Endothelial cell of umbilical vein (primary cell): ENCODE results near the gene ZNF827.

ENCODE experiments used
- EZH2 ChIP-seq: IDR thresholded peaks from 2 replicates; pipeline ENCODE4 v1.6.1; 2012; ENCODE audit warnings: borderline replicate concordance, low read depth, mild to moderate bottlenecking, moderate library complexity, low read length, inconsistent platforms; ENCODE audit not compliant: severe bottlenecking
- FOS ChIP-seq: IDR thresholded peaks from 2 replicates; pipeline ENCODE4 v1.6.1; 2011; ENCODE audit warnings: mild to moderate bottlenecking, low read length, moderate library complexity, borderline replicate concordance; ENCODE audit not compliant: insufficient read depth
- GATA2 ChIP-seq: IDR thresholded peaks from 2 replicates; pipeline ENCODE4 v1.7.0; 2011; ENCODE audit warnings: low read depth, mild to moderate bottlenecking, moderate library complexity, mixed read lengths, low read length; ENCODE audit not compliant: insufficient read length, insufficient read depth
- MYC ChIP-seq: IDR thresholded peaks from one replicate; pipeline ENCODE4 v1.6.1; 2011; ENCODE audit warnings: mild to moderate bottlenecking, low read depth, low read length
- POLR2A ChIP-seq: IDR thresholded peaks from 2 replicates; pipeline ENCODE4 v1.6.1; 2012; ENCODE audit warnings: low read depth, mild to moderate bottlenecking, control low read depth, low read length
- POLR2AphosphoS5 ChIP-seq: IDR thresholded peaks from 2 replicates; pipeline ENCODE4 v1.6.1; 2012; ENCODE audit warnings: low read depth, mild to moderate bottlenecking, control low read depth, low read length, moderate library complexity; ENCODE audit not compliant: insufficient read depth
- TF ChIP-seq, protein P1 (sequence below), 2 donors: IDR thresholded peaks; 1 replicate in 1 of 2; 2 replicates in 1 of 2; pipeline ENCODE4 v1.5.1; 2011; ENCODE audit warnings: low read length in 2 of 2, mild to moderate bottlenecking in 2 of 2, moderate library complexity in 2 of 2, control low read depth in 1 of 2, inconsistent platforms in 1 of 2, low read depth in 1 of 2; ENCODE audit not compliant: insufficient read depth in 1 of 2; ENCODE audit errors: extremely low read depth in 1 of 2
- TF ChIP-seq, protein P2 (sequence below): IDR thresholded peaks from 2 replicates; pipeline ENCODE4 v1.6.1; 2011; ENCODE audit not compliant: insufficient read depth, insufficient read length

DNA sequence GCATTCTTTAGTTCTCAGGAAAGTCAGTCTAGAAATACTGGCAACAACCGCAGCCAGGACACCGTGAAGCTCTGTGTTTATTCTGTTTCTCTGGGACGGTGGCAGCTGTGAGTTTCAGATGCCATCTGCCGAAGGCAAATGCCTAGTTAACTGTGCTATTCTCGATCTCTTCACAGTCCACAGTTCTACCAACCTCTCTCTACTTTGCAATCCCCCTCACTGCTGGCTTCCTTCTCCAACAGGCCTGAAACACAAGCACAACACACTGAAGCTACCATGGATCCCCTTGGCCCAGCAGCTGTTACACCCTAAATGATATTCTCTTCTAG, 118.8 kb downstream of the ZNF827 start:
- no peak for TF ChIP-seq MYC
- TF ChIP-seq, protein P1, sequence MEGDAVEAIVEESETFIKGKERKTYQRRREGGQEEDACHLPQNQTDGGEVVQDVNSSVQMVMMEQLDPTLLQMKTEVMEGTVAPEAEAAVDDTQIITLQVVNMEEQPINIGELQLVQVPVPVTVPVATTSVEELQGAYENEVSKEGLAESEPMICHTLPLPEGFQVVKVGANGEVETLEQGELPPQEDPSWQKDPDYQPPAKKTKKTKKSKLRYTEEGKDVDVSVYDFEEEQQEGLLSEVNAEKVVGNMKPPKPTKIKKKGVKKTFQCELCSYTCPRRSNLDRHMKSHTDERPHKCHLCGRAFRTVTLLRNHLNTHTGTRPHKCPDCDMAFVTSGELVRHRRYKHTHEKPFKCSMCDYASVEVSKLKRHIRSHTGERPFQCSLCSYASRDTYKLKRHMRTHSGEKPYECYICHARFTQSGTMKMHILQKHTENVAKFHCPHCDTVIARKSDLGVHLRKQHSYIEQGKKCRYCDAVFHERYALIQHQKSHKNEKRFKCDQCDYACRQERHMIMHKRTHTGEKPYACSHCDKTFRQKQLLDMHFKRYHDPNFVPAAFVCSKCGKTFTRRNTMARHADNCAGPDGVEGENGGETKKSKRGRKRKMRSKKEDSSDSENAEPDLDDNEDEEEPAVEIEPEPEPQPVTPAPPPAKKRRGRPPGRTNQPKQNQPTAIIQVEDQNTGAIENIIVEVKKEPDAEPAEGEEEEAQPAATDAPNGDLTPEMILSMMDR (IDR thresholded peaks at IDR 0.05; ENCODE audit: extremely low read depth in 1 of 2, insufficient read depth in 1 of 2, low read depth in 1 of 2, low read length in 2 of 2): no peak
- TF ChIP-seq POLR2A: no peak
- TF ChIP-seq POLR2AphosphoS5: no peak
- TF ChIP-seq, protein P2, sequence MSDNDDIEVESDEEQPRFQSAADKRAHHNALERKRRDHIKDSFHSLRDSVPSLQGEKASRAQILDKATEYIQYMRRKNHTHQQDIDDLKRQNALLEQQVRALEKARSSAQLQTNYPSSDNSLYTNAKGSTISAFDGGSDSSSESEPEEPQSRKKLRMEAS: no peak
- TF ChIP-seq FOS: no peak
- no peak for TF ChIP-seq EZH2
- no peak for TF ChIP-seq GATA2
